Measurements from ENCODE around the gene RCAN1.

GRCh38 chr21:34537838-34538237, 77.1 kb downstream of the RCAN1 start:
- TF ChIP-seq CTCF (IDR thresholded peaks at IDR 0.05) (no peak), POLR2AphosphoS5 (IDR thresholded peaks at IDR 0.05) (no peak), POLR2A (IDR thresholded peaks at IDR 0.05) (no peak)
